NOMO-1 treated with dmso at 0.1 percent for 144 hours (cell line): Measurements from ENCODE around the gene WDR54.

Experiments used
- DNase-seq: peaks from one replicate; lab custom pipeline; 2025; ENCODE audit not compliant: unreplicated experiment; lab: John Stamatoyannopoulos, UW

The WDR54 gene

GRCh38 chr2:74421221-74421870, at the start of gene WDR54, which contains the start of gene C2orf81:
Gene WDR54, plus strand, starts transcription at chr2:74421730. Its CDS starts 424 bp downstream, at chr2:74422154.
Gene C2orf81, minus strand, starts transcription at chr2:74421619. Its CDS starts 59 bp downstream, at chr2:74421560.
- peak; percentile 86 for DNase-seq

GRCh38 chr2:74372674-74373073, 48.9 kb upstream of the WDR54 start:
- no peak for DNase-seq

GRCh38 chr2:74373221-74373676, 48.3 kb upstream of the WDR54 start:
- no peak for DNase-seq

- no peak for DNase-seq
These were observed 47.5 kb upstream of the WDR54 start for GRCh38 chr2:74373985-74374384.

- no peak for DNase-seq
These were observed 46.9 kb upstream of the WDR54 start for GRCh38 chr2:74374509-74375205.

GRCh38 chr2:74375838-74376237, 45.7 kb upstream of the WDR54 start:
- DNase-seq, result peak; percentile 2

GRCh38 chr2:74378007-74378406, 43.5 kb upstream of the WDR54 start:
- DNase-seq, result no peak

GRCh38 chr2:74379851-74380789, 41.4 kb upstream of the WDR54 start, which contains the start of gene DCTN1:
Gene DCTN1, minus strand, starts transcription at chr2:74380311. Its CDS starts 274 bp downstream, at chr2:74380037.
- DNase-seq, result no peak

- no peak for DNase-seq
These were observed 39.8 kb upstream of the WDR54 start for GRCh38 chr2:74381751-74382150.

GRCh38 chr2:74383254-74383653, 38.3 kb upstream of the WDR54 start:
- no peak for DNase-seq

- DNase-seq, result no peak
These were observed 37.5 kb upstream of the WDR54 start for GRCh38 chr2:74384051-74384450.

GRCh38 chr2:74385396-74385795, 36.1 kb upstream of the WDR54 start:
- no peak for DNase-seq

- no peak for DNase-seq
These were observed 34.2 kb upstream of the WDR54 start for GRCh38 chr2:74387346-74387745.

GRCh38 chr2:74390606-74391005, 30.9 kb upstream of the WDR54 start:
- no peak for DNase-seq

GRCh38 chr2:74391209-74391579, 30.3 kb upstream of the WDR54 start:
- no peak for DNase-seq

GRCh38 chr2:74391580-74392448, 29.7 kb upstream of the WDR54 start:
- peak; percentile 92 for DNase-seq

GRCh38 chr2:74392449-74392743, 29.1 kb upstream of the WDR54 start:
- DNase-seq, result no peak

- no peak for DNase-seq
These were observed 28.0 kb upstream of the WDR54 start for GRCh38 chr2:74393525-74393924.

- no peak for DNase-seq
These were observed 25.4 kb upstream of the WDR54 start for GRCh38 chr2:74396149-74396548.

- DNase-seq, result peak; percentile 11
These were observed 21.7 kb upstream of the WDR54 start for GRCh38 chr2:74399785-74400184.

- no peak for DNase-seq
These were observed 19.6 kb upstream of the WDR54 start for GRCh38 chr2:74401891-74402290.
